ENCODE results near the gene SUCLA2.
"Not testable (repeated sequence)": the region's sequence is repeated elsewhere in the genome, so short reads cannot be mapped to it uniquely, and the experiment has no call there.

SUCLA2 gene

GRCh38 chr13:48014359-48014758, 13.3 kb upstream of the SUCLA2 start:
- DNase-seq (ENCODE audit: extremely low read depth, low read depth), result no peak
- no peak overlapping the region for H3K4me3 ChIP-seq (replicated peaks; ENCODE audit: low read depth, low read length)
- no peak for TF ChIP-seq CTCF (IDR thresholded peaks at IDR 0.05; ENCODE audit: low read depth, low read length, missing control alignments)

- no peak for DNase-seq (ENCODE audit: extremely low read depth, low read depth)
- H3K4me3 ChIP-seq (replicated peaks; ENCODE audit: low read depth, low read length), result no peak overlapping the region
- TF ChIP-seq CTCF (IDR thresholded peaks at IDR 0.05; ENCODE audit: low read depth, low read length, missing control alignments), result no peak
These were observed 11.6 kb upstream of the SUCLA2 start for GRCh38 chr13:48012668-48013067.

- TF ChIP-seq CTCF (IDR thresholded peaks at IDR 0.05; ENCODE audit: low read depth, low read length, missing control alignments), result no peak
- no peak overlapping the region for H3K4me3 ChIP-seq (replicated peaks; ENCODE audit: low read depth, low read length)
- no peak for DNase-seq (ENCODE audit: extremely low read depth, low read depth)
These were observed 9.6 kb upstream of the SUCLA2 start for GRCh38 chr13:48010698-48011097.

- no peak for TF ChIP-seq CTCF (IDR thresholded peaks at IDR 0.05; ENCODE audit: low read depth, low read length, missing control alignments)
- no peak for DNase-seq (ENCODE audit: extremely low read depth, low read depth)
- no peak overlapping the region for H3K4me3 ChIP-seq (replicated peaks; ENCODE audit: low read depth, low read length)
These were observed 8.2 kb upstream of the SUCLA2 start for GRCh38 chr13:48009284-48009683.

- DNase-seq (ENCODE audit: extremely low read depth, low read depth), result no peak
- TF ChIP-seq CTCF (IDR thresholded peaks at IDR 0.05; ENCODE audit: low read depth, low read length, missing control alignments), result no peak
- no peak overlapping the region for H3K4me3 ChIP-seq (replicated peaks; ENCODE audit: low read depth, low read length)
These were observed 5.3 kb upstream of the SUCLA2 start for GRCh38 chr13:48006396-48006795.

GRCh38 chr13:48004201-48004600, 3.1 kb upstream of the SUCLA2 start:
- TF ChIP-seq CTCF (IDR thresholded peaks at IDR 0.05; ENCODE audit: low read depth, low read length, missing control alignments), result no peak
- H3K4me3 ChIP-seq (replicated peaks; ENCODE audit: low read depth, low read length), result no peak overlapping the region
- DNase-seq (ENCODE audit: extremely low read depth, low read depth), result no peak

GRCh38 chr13:48001999-48002398, 926 bp upstream of the SUCLA2 start:
- peak overlapping the region; percentile 91 for H3K4me3 ChIP-seq (replicated peaks; ENCODE audit: low read depth, low read length)
- DNase-seq (ENCODE audit: extremely low read depth, low read depth), result not testable (repeated sequence)

All from HFF-Myc (cell line).